Astrocyte of the hippocampus (primary cell): Measurements from ENCODE around the gene KRT78.

Experiments used
- DNase-seq: peaks from one replicate; pipeline ENCODE4 v3.0.0; 2011; ENCODE audit warnings: low read depth, low spot score

Gene KRT78

GRCh38 chr12:52824741-52825410 lies 23.9 kb downstream of the KRT78 start:
- no peak for DNase-seq

GRCh38 chr12:52823761-52824450 lies 24.9 kb downstream of the KRT78 start:
- no peak for DNase-seq

GRCh38 chr12:52822771-52823510 lies 25.9 kb downstream of the KRT78 start:
- DNase-seq, result no peak

- DNase-seq, result peak; percentile 13
Measured at GRCh38 chr12:52821826-52822660, 26.8 kb downstream of the KRT78 start.

GRCh38 chr12:52821071-52821730 lies 27.6 kb downstream of the KRT78 start:
- no peak for DNase-seq

- no peak for DNase-seq
Measured at GRCh38 chr12:52820521-52820920, 28.3 kb downstream of the KRT78 start.

- DNase-seq, result no peak
Measured at GRCh38 chr12:52819731-52820510, 28.9 kb downstream of the KRT78 start.

- DNase-seq, result no peak
Measured at GRCh38 chr12:52818887-52819420, 29.8 kb downstream of the KRT78 start.

GRCh38 chr12:52818388-52818787 lies 30.4 kb downstream of the KRT78 start:
- DNase-seq, result no peak

GRCh38 chr12:52817699-52818238 lies 31.0 kb downstream of the KRT78 start:
- no peak for DNase-seq

GRCh38 chr12:52817003-52817698 lies 31.6 kb downstream of the KRT78 start:
- no peak for DNase-seq

GRCh38 chr12:52815676-52816588 lies 32.9 kb downstream of the KRT78 start:
- DNase-seq, result no peak

- no peak for DNase-seq
Measured at GRCh38 chr12:52815161-52815560, 33.6 kb downstream of the KRT78 start.

GRCh38 chr12:52814710-52815155 lies 34.1 kb downstream of the KRT78 start:
- DNase-seq, result no peak

- DNase-seq, result peak; percentile 54
Measured at GRCh38 chr12:52813885-52814709, 34.7 kb downstream of the KRT78 start, which contains the start of gene KRT4. Gene KRT4, minus strand, starts transcription at chr12:52814116. Its CDS starts 58 bp downstream, at chr12:52814058.

GRCh38 chr12:52813203-52813819 lies 35.5 kb downstream of the KRT78 start:
- no peak for DNase-seq

GRCh38 chr12:52812749-52813148 lies 36.0 kb downstream of the KRT78 start:
- no peak for DNase-seq
